CD4-positive, alpha-beta memory T cell (primary cell): ENCODE measurements around the gene PBX3. TPM values are rescaled to one million over a fixed set of nuclear protein-coding genes. Genes with fewer than 3 reads are reported as not detected.
A peak's percentile ranks its signal among the peaks of the same experiment; 100 is the strongest.

ENCODE experiments used
- CTCF ChIA-PET: fragments of 350-600 bp; sonication (Branson Sonifier 250); formaldehyde crosslinking; loops from one replicate; lab custom pipeline; 2021; ENCODE audit warnings: inconsistent platforms; ENCODE audit not compliant: partially characterized antibody; lab: Charles Lee
- POLR2A ChIA-PET: fragments of 350-600 bp; sonication (Branson Sonifier 250); formaldehyde crosslinking; loops from one replicate; lab custom pipeline; 2021; ENCODE audit not compliant: partially characterized antibody; lab: Charles Lee
- DNase-seq, 5 donors: peaks; one replicate each; pipeline versions ENCODE4 v3.0.0 to v3.0.0-alpha.2; 2020 to 2022; ENCODE audit warnings: mixed read lengths in 1 of 5
- H3K27ac ChIP-seq: one replicate; pipeline ENCODE4 v1.7.0; 2013; ENCODE audit warnings: low read depth, low read length
- H3K27me3 ChIP-seq: 2 replicates; pipeline ENCODE4 v1.7.0; 2013; ENCODE audit warnings: mild to moderate bottlenecking, low read length, moderate library complexity; ENCODE audit not compliant: insufficient read depth
- H3K36me3 ChIP-seq: 2 replicates; pipeline ENCODE4 v1.7.0; 2013; ENCODE audit warnings: mild to moderate bottlenecking, low read length, moderate library complexity; ENCODE audit not compliant: insufficient read depth
- H3K4me1 ChIP-seq: 2 replicates; pipeline ENCODE4 v1.7.0; 2013; ENCODE audit warnings: mild to moderate bottlenecking, low read length, moderate library complexity; ENCODE audit not compliant: insufficient read depth
- H3K4me3 ChIP-seq, 2 donors: one replicate each; pipeline ENCODE4 v1.7.0; 2013; ENCODE audit warnings: low read length in 2 of 2, mild to moderate bottlenecking in 1 of 2
- H3K9me3 ChIP-seq, 2 donors: one replicate each; pipeline ENCODE4 v1.7.0; 2013; ENCODE audit warnings: low read length in 2 of 2, control low read depth in 1 of 2; ENCODE audit not compliant: control insufficient read depth in 1 of 2
- H3K27ac Mint-ChIP-seq, 7 donors: one replicate each; pipeline ENCODE4 v1.8.0; 2020 to 2021; ENCODE audit warnings: mixed read lengths in 7 of 7, mild to moderate bottlenecking in 6 of 7, inconsistent platforms in 3 of 7, moderate library complexity in 3 of 7
- H3K27me3 Mint-ChIP-seq, 2 donors: one replicate each; pipeline ENCODE4 v1.8.0; 2020 to 2021; ENCODE audit warnings: mixed read lengths in 2 of 2
- H3K36me3 Mint-ChIP-seq, 2 donors: one replicate each; pipeline ENCODE4 v1.8.0; 2020 to 2021; ENCODE audit warnings: mixed read lengths in 2 of 2, inconsistent platforms in 1 of 2, mild to moderate bottlenecking in 1 of 2
- H3K4me1 Mint-ChIP-seq, 4 donors: one replicate each; pipeline ENCODE4 v1.8.0; 2020 to 2021; ENCODE audit warnings: mixed read lengths in 4 of 4, mild to moderate bottlenecking in 1 of 4
- H3K4me3 Mint-ChIP-seq, 8 donors: one replicate each; pipeline ENCODE4 v1.8.0; 2020 to 2021; ENCODE audit warnings: mixed read lengths in 8 of 8, mild to moderate bottlenecking in 7 of 8, moderate library complexity in 6 of 8, inconsistent platforms in 3 of 8
- H3K9me3 Mint-ChIP-seq, 8 donors: one replicate each; pipeline ENCODE4 v1.8.0; 2020 to 2021; ENCODE audit warnings: mixed read lengths in 8 of 8, mild to moderate bottlenecking in 5 of 8, inconsistent platforms in 3 of 8, moderate library complexity in 1 of 8
- intact Hi-C: fragments of 100-400 bp; cut with micrococcal nuclease; formaldehyde crosslinking; loops from one replicate; pipeline ENCODE4 v1.15.1; 2023
- polyA plus RNA-seq, 2 donors: library from polyadenylated mRNA; unstranded; fragments of 300-500 nt; fragmentation: Illumina TruSeq; gene quantifications; one replicate each; pipeline ENCODE4 v1.2.3, GENCODE V29; 2021
- total RNA-seq, 2 experiments: library from RNA; stranded (reverse); gene quantifications; one replicate each; pipeline ENCODE4 v1.2.3, GENCODE V29; 2021

The PBX3 gene
- 10 to 100 TPM; 16.1 to 17.0 TPM for total RNA-seq
- 1 to 10 TPM; 2.2 to 4.7 TPM for polyA plus RNA-seq

DNA sequence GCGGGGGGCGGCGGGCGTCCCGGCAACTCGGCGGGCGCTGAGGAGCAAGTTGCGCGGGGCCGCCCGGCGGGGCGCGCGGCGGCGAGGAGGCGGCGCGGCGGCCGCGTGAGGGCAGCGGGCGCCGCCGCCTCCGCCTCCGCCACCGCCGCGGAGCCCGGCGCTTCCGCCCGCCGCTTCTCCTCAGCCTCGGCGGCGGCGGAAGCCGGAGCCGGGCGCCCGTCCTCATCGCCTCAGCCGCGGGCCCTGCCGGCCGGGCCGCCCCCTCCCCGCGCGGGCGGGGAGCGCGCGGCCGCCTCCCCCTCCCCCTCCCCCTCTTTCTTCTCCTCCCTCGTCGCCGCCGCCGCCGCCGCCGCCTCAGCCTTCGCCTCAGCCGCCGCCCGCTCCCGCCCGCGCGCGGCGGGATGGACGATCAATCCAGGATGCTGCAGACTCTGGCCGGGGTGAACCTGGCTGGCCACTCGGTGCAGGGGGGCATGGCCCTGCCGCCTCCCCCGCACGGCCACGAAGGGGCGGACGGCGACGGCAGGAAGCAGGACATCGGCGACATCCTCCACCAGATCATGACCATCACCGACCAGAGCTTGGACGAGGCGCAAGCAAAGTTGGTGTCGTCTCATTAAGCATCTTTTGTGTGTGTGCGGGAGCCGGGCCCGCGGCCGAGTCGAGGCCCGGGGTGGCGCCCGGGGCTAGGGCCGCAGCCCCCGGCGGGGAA, at the start of gene PBX3:
PBX3 (plus strand) TSS at position 321 of the 712 bp plus-strand sequence.
- H3K27ac Mint-ChIP-seq, result peak within 1 kb of the TSS; percentile 90 to 98 (median 93)
- peaks cover 14 to 32% (median 24%) of the 10 kb centered on the region in 4 donors for H3K4me1 Mint-ChIP-seq
- H3K4me3 ChIP-seq, result peak within 1 kb of the TSS; percentile 66 to 78
- H3K9me3 ChIP-seq, result no peaks in the 10 kb centered on the region
- no peaks in the 10 kb centered on the region for H3K36me3 ChIP-seq
- H3K27ac ChIP-seq, result peak within 1 kb of the TSS; percentile 66
- ChIA-PET POLR2A (interaction anchor here (0.6 to 2.6 kb wide), 7 partner anchors 40 to 507 kb away, joined by 3 to 22 read pairs (median 5); partner anchors contain the start of gene MAPKAP1), CTCF (no interaction called here)
- peaks cover 28% of the 10 kb centered on the region for H3K4me1 ChIP-seq
- no peaks in the 10 kb centered on the region for H3K9me3 Mint-ChIP-seq
- H3K27me3 Mint-ChIP-seq, result no peaks in the 10 kb centered on the region
- peak; percentile 41 to 55 (median 46) for DNase-seq
- no peaks in the 10 kb centered on the region for H3K27me3 ChIP-seq
- H3K36me3 Mint-ChIP-seq, result peaks cover 0 to 10% of the 10 kb centered on the region in 2 donors
- H3K4me3 Mint-ChIP-seq, result peak within 1 kb of the TSS; percentile 91 to 99 (median 94)
- intact Hi-C loops, result loop anchor here (2.0 to 5.0 kb wide), 3 partner anchors 80 to 188 kb away; no protein-coding TSS in a partner anchor

DNA sequence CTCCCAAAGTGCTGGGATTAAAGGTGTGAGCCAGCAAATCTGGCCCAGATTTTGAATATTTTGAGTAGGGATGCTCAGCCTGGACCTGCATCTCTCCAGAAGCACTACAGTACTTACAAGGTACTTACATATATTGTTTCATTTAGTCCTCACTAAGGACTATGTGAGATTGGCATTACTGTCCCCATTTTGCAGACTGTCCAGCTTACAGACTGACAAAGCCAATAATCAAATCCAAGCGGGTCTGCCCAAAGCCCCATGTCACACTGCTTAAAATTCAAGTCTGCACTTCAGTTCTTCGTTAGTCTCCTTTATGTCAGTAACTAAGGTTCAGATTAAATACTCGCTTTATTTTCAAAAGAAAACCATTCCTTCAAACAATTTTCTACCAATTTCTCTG, 47.3 kb upstream of the PBX3 start:
- Mint-ChIP-seq H3K4me1 (peaks cover 29 to 58% (median 36%) of the 10 kb centered on the region in 4 donors), H3K4me3 (no peak overlapping the region), H3K27ac (no peak overlapping the region), H3K27me3 (no peaks in the 10 kb centered on the region), H3K9me3 (no peaks in the 10 kb centered on the region), H3K36me3 (peaks cover 0 to 7% of the 10 kb centered on the region in 2 donors)
- H3K27ac ChIP-seq, result no peak overlapping the region
- intact Hi-C loops, result no loop called here
- no peaks in the 10 kb centered on the region for H3K27me3 ChIP-seq
- no peak for DNase-seq
- ChIA-PET POLR2A (no interaction called here), CTCF (no interaction called here)
- no peaks in the 10 kb centered on the region for H3K36me3 ChIP-seq
- H3K4me1 ChIP-seq, result peaks cover 9% of the 10 kb centered on the region
- no peak overlapping the region for H3K4me3 ChIP-seq
- H3K9me3 ChIP-seq, result no peaks in the 10 kb centered on the region

DNA sequence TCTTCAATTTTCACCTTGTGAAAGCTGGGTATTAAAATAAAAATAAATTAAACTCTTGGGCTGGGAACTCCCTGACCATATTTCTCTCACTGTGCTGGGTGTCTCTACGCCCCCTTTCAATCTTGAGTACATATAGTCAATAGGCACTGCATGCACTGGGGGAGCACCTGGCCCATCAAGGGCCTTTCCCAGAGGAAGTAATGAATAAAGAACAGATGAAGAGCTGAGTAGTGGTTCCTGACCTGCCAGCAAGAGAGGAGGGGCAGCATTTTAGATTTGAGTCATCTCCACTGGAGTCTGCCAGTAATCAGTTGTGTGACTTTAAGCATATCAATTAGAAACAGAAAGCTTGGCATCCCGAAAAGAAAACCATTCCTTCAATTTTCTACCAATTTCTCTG, 46.4 kb upstream of the PBX3 start:
- Mint-ChIP-seq H3K36me3 (peaks cover 0 to 7% of the 10 kb centered on the region in 2 donors), H3K4me1 (peaks cover 33 to 67% (median 44%) of the 10 kb centered on the region in 4 donors), H3K27ac (peak overlapping the region in 1 of 7 donors; percentile 56), H3K9me3 (no peaks in the 10 kb centered on the region), H3K4me3 (peak overlapping the region in 2 of 8 donors; percentile 24 to 47), H3K27me3 (no peaks in the 10 kb centered on the region)
- H3K27ac ChIP-seq, result no peak overlapping the region
- POLR2A ChIA-PET, result no interaction called here
- peaks cover 18% of the 10 kb centered on the region for H3K4me1 ChIP-seq
- no peaks in the 10 kb centered on the region for H3K27me3 ChIP-seq
- no peak overlapping the region for H3K4me3 ChIP-seq
- DNase-seq, result no peak
- CTCF ChIA-PET, result no interaction called here
- H3K9me3 ChIP-seq, result no peaks in the 10 kb centered on the region
- intact Hi-C loops, result no loop called here
- no peaks in the 10 kb centered on the region for H3K36me3 ChIP-seq

DNA sequence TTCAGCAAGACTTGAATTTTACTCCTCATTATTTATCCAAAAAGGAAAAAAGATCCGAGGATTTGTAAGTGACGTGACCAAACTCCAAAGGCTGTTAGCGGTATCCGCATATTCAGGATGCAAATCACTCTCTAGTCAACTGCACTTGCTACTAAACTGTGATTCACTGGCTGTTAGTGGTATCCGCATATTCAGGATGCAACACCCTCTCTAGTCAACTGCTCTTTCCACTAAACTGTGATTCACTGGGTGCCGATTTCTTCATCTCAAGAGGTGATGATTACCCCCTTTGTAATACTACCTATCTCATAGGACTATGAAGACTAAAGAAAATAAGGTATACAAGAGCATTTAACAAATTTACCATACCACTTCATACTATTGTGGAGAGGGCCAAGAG, 45.8 kb upstream of the PBX3 start:
- CTCF ChIA-PET, result no interaction called here
- no peaks in the 10 kb centered on the region for H3K27me3 ChIP-seq
- H3K9me3 ChIP-seq, result no peaks in the 10 kb centered on the region
- peaks cover 24% of the 10 kb centered on the region for H3K4me1 ChIP-seq
- Mint-ChIP-seq H3K4me1 (peaks cover 38 to 70% (median 48%) of the 10 kb centered on the region in 4 donors), H3K9me3 (no peaks in the 10 kb centered on the region), H3K27me3 (no peaks in the 10 kb centered on the region), H3K4me3 (no peak overlapping the region), H3K27ac (no peak overlapping the region), H3K36me3 (peaks cover 0 to 7% of the 10 kb centered on the region in 2 donors)
- intact Hi-C loops, result no loop called here
- POLR2A ChIA-PET, result no interaction called here
- no peaks in the 10 kb centered on the region for H3K36me3 ChIP-seq
- no peak for DNase-seq
- no peak overlapping the region for H3K4me3 ChIP-seq
- no peak overlapping the region for H3K27ac ChIP-seq

DNA sequence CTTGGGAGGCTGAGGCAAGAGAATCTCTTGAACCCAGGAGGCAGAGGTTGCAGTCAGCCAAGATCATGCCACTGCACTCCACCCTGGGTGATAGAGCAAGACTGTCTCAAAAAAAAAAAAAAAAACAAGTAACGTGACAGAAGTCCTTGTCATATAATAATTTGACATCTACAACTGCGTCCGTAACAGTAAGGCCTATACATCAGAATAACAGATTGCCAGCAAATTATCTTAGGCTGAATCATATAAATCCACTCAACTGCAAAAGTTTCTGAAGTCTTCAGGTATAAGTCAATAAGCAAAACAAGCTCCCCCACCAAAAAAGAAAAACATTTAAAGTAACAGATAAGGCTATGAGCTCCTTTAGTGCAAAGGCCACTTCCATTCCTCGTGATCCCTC, 43.5 kb upstream of the PBX3 start:
- Histone ChIP-seq H3K4me3 (no peak overlapping the region), H3K27ac (no peak overlapping the region), H3K27me3 (no peaks in the 10 kb centered on the region), H3K9me3 (no peaks in the 10 kb centered on the region), H3K4me1 (peaks cover 33% of the 10 kb centered on the region), H3K36me3 (no peaks in the 10 kb centered on the region)
- H3K4me3 Mint-ChIP-seq, result no peak overlapping the region
- CTCF ChIA-PET, result interaction anchor here (1.0 kb wide), 1 partner anchor 12 kb away, joined by 4 read pairs; no protein-coding TSS in a partner anchor
- POLR2A ChIA-PET, result no interaction called here
- H3K27me3 Mint-ChIP-seq, result no peaks in the 10 kb centered on the region
- H3K27ac Mint-ChIP-seq, result peak overlapping the region in 2 of 7 donors; percentile 32 to 56
- no peak for DNase-seq
- peaks cover 0 to 5% of the 10 kb centered on the region in 2 donors for H3K36me3 Mint-ChIP-seq
- no peaks in the 10 kb centered on the region for H3K9me3 Mint-ChIP-seq
- H3K4me1 Mint-ChIP-seq, result peaks cover 35 to 69% (median 49%) of the 10 kb centered on the region in 4 donors
- intact Hi-C loops, result no loop called here

DNA sequence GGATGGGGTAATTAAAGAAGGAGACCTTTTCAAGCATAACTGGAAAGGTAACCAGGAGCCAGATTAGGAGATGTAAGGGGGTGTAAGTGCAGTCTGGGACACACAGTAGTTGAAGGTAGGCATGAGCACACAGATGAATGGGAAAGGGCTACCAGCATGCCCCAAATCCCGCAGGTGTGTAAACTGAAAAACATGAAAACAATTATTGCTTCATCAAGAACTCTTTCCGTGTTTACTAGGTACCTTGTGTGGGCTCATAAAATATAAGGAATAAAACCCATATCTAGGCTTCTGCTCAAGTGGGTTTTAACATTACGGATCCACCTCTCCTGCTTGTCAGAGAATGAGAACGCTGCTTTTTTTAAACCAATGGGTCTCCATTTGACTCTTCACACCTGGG, 41.3 kb upstream of the PBX3 start:
- peaks cover 31 to 51% (median 42%) of the 10 kb centered on the region in 4 donors for H3K4me1 Mint-ChIP-seq
- DNase-seq, result no peak
- Histone ChIP-seq H3K4me3 (peak overlapping the region in 1 of 2 donors; percentile 18), H3K27ac (no peak overlapping the region), H3K9me3 (no peaks in the 10 kb centered on the region), H3K4me1 (peaks cover 30% of the 10 kb centered on the region), H3K36me3 (no peaks in the 10 kb centered on the region), H3K27me3 (no peaks in the 10 kb centered on the region)
- peaks cover 5% of the 10 kb centered on the region in 2 donors for H3K36me3 Mint-ChIP-seq
- no peaks in the 10 kb centered on the region for H3K9me3 Mint-ChIP-seq
- H3K27ac Mint-ChIP-seq, result peak overlapping the region in 5 of 7 donors; percentile 3 to 84 (median 67)
- peak overlapping the region; percentile 77 to 91 (median 90) for H3K4me3 Mint-ChIP-seq
- POLR2A ChIA-PET, result interaction anchor here (1.0 to 1.8 kb wide), 4 partner anchors 9 to 123 kb away, joined by 3 to 13 read pairs (median 3); no protein-coding TSS in a partner anchor
- CTCF ChIA-PET, result interaction anchor here (1.2 to 2.4 kb wide), 2 partner anchors 9 to 39 kb away, joined by 3 to 8 read pairs; no protein-coding TSS in a partner anchor
- intact Hi-C loops, result no loop called here
- peaks cover 0 to 2% of the 10 kb centered on the region in 2 donors for H3K27me3 Mint-ChIP-seq
